NOMO-1 treated with DMSO at 0.1 percent for 48 hours (cell line): ENCODE data around the gene TEF.
"Not testable (repeated sequence)": the region's sequence is repeated elsewhere in the genome, so short reads cannot be mapped to it uniquely, and the experiment has no call there.

Experiments
- DNase-seq: peaks from one replicate; lab custom pipeline; 2025; ENCODE audit not compliant: unreplicated experiment; lab: John Stamatoyannopoulos, UW

The TEF gene

DNA sequence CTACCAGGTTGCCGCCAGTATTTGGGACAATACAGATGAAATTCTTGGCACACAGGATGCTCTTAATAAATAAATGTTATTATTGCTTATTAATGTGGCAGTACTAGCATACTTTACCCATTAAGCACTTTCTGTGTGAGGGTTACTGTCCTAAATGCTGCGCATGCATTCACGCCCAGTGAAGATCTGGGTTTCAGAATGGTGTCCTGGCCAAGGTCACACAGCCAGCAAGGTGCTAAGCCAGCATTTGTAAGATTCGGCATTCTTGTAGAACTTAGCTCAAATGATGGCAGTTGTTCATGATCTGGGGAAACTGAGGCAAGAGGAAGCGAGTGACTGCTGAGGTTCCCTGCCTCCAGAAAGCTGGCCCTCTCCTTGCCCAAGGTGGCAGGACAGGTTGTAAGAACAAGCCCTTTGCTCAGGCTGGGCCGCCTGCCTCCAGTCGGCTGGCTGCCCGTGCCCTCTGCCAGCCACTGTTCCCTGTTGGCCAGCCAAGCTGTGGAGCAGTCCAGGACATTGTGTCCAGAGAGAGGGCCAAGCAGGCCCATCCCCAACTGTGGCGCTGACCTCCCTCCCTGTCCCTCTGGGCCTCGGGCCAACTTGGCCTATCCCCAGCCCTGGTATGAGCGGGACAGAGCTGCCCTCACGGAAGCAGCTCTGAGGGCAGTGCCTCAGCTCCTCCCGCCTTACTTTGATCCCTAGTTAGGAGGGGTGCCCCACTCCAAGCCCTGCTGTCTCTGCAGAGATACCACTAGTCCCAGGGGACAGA, 36.1 kb downstream of the TEF start:
- no peak for DNase-seq

GRCh38 chr22:41418717-41419116, 37.0 kb downstream of the TEF start:
- no peak for DNase-seq

- no peak for DNase-seq
Measured at GRCh38 chr22:41425660-41426365, 44.1 kb downstream of the TEF start.

- DNase-seq, result no peak
Measured at GRCh38 chr22:41429232-41429950, 47.6 kb downstream of the TEF start.

DNA sequence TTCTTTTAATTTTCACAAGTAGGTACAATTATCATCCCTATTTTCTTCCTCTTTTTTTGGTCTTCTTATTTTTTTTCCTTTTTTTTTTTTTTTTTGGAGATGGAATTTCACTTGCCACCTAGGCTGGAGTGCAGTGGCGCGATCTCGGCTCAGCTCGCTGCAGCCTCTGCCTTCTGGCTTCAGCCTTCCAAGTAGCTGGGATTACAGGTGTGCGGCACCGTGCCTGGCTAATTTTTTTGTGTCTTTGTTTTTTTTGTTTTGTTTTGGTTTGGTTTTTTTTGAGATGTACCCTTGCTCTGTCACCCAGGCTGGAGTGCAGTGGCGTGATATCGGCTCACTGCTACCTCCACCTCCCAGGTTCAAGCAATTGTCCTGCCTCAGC, 48.2 kb downstream of the TEF start:
- no peak for DNase-seq

DNA sequence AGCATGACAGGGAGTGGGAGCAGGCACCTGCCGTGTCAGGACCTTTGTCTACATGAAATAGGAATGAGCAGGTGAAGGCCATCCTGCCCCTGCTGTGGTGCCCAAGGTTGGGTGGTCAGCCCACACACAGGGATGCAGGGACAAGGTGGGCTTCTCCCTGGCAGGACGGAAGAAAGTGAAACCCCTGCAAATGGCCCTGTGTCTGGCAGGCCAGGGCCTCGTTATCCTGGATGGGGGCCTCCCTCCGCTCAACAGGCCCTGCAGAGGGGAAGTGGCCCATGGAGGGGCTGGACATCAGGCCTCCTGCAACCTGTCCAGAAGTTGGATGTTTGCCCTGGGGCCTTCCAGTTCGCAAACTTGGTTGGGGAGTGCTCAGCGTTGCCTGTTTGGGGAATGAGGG, 49.9 kb downstream of the TEF start:
- no peak for DNase-seq

DNA sequence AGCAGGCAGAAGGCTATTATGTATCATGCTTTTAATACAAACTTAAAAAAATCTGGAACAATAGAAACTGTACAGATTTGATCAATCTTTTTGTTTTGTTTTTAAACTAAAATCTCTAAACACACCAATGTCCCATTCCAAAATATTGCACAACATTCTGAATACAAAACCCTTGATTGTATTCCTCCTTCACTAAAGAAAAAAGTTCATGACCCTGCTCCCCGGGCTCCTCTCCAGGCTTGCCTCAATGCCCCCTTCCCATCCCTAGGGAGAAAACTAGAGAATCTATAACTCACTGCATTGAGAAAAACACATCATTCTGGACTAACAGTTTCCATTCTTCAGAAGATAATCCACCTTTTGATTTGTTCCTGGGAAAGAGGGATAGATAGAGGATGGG, 51.7 kb downstream of the TEF start:
- not testable (repeated sequence) for DNase-seq

GRCh38 chr22:41434361-41435003, 52.7 kb downstream of the TEF start:
- not testable (repeated sequence) for DNase-seq

DNA sequence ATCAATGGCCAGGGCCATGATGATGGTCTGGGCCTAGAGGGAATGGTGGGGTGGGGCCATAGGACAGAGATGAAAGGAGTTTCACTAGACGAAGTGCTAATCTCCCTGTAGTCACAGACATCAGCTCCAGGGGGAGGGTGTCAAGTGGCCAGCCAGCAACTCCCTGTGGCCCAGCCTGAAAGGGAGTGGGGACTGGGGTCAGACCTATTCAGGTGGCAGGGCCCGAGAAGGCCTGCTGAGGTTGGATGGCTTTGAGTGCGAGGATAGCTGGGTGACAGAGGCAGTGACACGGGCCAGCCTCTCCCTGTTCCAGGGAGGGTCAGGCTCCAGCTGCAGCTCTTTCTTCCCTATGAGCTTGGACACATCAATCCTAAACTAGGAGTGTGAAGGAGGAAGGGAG, 53.8 kb downstream of the TEF start:
- DNase-seq, result no peak

GRCh38 chr22:41436322-41437113, 54.8 kb downstream of the TEF start:
- no peak for DNase-seq

GRCh38 chr22:41437198-41437597, 55.5 kb downstream of the TEF start:
- no peak for DNase-seq

DNA sequence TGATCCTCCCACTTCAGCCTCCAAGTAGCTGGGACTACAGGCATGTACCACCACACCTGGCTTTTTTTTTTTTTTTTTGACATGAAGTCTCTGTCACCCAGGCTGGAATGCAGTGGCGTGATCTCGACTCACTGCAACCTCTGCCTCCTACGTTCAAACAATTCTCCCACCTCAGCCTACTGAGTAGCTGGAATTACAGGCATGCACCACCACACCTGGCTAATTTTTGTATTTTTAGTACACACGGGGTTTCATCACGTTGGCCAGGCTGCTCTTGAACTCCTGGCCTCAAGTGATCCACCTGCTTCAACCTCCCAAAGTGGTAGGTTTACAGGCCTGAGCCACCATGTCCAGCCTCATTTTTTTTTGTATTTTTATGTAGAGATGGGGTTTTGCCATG, 58.8 kb downstream of the TEF start:
- not testable (repeated sequence) for DNase-seq

GRCh38 chr22:41442240-41442792, 60.6 kb downstream of the TEF start:
- no peak for DNase-seq

DNA sequence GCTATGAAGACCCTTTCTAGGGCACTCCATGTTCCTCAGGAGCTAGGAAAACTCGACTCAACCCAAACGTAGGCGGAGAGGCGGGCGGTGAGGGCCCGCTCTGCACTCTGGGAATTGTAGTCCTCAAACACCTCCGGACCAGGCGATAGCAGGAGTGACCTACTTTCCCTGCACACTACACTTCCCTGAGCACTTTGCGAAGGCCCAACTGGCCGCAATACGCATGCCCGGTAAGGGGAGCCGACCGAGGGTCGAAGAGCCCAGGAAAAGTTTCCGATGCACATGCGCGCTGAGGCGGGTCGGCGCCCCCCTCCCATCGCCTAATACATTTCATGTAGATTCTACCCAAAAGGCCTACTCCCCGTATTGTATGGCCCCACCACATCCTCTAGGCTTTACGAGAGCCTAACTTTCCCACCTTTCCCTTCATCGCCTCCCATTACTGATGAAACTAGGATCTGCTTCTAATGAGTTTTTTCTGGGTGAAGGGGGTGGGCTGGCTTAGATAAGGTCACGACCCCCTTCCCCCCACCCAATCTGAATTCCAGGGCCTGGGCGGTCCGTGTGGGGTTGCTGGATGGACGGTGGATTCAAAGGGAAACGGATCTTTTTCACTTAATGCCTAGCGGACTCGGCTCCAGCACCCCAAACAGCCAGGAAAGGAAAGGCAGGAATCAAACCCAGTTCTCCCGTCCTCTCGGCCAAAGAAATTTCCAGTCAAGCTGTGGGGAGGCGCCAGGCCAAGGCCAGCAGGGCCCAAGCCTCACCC, 62.8 kb downstream of the TEF start:
- DNase-seq, result peak; percentile 86

- peak; percentile 14 for DNase-seq
Measured at GRCh38 chr22:41445129-41446056, 63.7 kb downstream of the TEF start.

GRCh38 chr22:41446057-41446501, 64.3 kb downstream of the TEF start:
- no peak for DNase-seq

- peak; percentile 93 for DNase-seq
Measured at GRCh38 chr22:41446639-41447434, 65.1 kb downstream of the TEF start, which contains the start of gene TOB2. Gene TOB2, minus strand, starts transcription at chr22:41446801. Its CDS starts 9,456 bp downstream, at chr22:41437345.
